PC-9 (cell line): ENCODE data around the gene SAMM50.

Experiments used
- EZH2 ChIP-seq: fragments of 200-600 bp; sonication (generic); IDR thresholded peaks from 2 replicates; pipeline ENCODE4 v1.8.0; 2017; ENCODE audit warnings: antibody characterized with exemption, low read depth
- TF ChIP-seq, protein P1 (sequence below): fragments of 200-600 bp; sonication (generic); conservative IDR thresholded peaks from 2 replicates; pipeline ENCODE4 v1.6.1; 2017; ENCODE audit warnings: mixed run types, antibody characterized with exemption, mild to moderate bottlenecking, moderate library complexity

DNA sequence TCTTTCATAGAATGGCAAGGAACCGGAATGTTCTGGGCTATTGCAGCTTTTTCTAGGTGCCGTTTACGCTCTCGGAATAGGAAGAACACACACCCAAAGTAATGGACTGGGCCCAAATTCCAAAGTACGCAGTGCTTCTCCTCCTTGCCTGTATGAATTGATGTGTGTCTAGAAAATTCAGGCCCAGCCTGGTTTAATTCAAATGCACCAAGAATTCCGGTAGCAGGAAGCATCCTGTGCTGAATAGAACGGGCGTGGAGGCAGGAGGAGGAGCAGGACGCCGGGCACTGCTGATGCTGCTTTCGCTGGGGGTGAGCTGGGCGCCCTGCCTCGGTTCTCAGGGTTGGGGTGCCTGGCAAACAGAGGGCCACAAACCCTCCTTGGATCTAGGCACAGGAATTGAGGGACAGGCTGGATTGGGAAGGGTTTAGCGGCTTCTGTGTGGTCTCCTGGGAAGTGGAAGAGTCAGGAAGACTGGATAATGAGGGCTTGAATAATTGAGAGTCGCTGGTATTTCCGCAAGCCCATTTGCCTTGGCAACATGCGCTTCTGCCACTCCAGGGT lies 70.9 kb downstream of the SAMM50 start:
- TF ChIP-seq EZH2 = no peak
- TF ChIP-seq, protein P1, sequence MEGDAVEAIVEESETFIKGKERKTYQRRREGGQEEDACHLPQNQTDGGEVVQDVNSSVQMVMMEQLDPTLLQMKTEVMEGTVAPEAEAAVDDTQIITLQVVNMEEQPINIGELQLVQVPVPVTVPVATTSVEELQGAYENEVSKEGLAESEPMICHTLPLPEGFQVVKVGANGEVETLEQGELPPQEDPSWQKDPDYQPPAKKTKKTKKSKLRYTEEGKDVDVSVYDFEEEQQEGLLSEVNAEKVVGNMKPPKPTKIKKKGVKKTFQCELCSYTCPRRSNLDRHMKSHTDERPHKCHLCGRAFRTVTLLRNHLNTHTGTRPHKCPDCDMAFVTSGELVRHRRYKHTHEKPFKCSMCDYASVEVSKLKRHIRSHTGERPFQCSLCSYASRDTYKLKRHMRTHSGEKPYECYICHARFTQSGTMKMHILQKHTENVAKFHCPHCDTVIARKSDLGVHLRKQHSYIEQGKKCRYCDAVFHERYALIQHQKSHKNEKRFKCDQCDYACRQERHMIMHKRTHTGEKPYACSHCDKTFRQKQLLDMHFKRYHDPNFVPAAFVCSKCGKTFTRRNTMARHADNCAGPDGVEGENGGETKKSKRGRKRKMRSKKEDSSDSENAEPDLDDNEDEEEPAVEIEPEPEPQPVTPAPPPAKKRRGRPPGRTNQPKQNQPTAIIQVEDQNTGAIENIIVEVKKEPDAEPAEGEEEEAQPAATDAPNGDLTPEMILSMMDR = no peak
